Fibroblast of lung (primary cell): Measurements from ENCODE around the gene STMP1.

Experiments
- EZH2 ChIP-seq: IDR thresholded peaks from 2 replicates; pipeline ENCODE4 v1.5.1; 2012; ENCODE audit warnings: low read length, control low read depth, mild to moderate bottlenecking; ENCODE audit errors: missing control alignments
- TF ChIP-seq, protein P1 (sequence below), 2 donors: IDR thresholded peaks in 1 of 2; conservative IDR thresholded peaks in 1 of 2; 1 replicate in 1 of 2; 2 replicates in 1 of 2; pipeline ENCODE4 v1.5.1; 2011 to 2012; ENCODE audit warnings: low read length in 2 of 2, control low read depth in 1 of 2, inconsistent platforms in 1 of 2, low read depth in 1 of 2, mild to moderate bottlenecking in 1 of 2

DNA sequence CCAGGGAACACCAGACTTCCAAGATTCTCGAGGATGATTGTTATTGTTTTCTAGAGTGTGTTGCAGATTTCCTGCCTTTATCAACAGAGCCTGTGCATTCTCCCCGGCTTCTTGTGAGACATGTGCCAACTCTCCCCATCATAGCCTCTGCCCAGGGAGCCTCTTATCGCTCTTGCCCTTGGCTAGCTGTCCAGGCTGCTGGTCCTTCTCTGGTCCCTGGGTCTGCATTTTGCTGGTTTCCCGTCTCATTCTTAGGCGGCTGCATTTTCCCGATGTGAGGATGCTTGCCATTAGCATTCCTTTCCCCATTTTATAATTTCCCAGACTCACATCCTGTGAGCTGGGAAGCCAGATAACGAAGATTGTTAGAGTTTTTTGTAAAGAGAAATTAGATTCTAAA is 50.5 kb downstream of the STMP1 start:
- TF ChIP-seq, protein P1, sequence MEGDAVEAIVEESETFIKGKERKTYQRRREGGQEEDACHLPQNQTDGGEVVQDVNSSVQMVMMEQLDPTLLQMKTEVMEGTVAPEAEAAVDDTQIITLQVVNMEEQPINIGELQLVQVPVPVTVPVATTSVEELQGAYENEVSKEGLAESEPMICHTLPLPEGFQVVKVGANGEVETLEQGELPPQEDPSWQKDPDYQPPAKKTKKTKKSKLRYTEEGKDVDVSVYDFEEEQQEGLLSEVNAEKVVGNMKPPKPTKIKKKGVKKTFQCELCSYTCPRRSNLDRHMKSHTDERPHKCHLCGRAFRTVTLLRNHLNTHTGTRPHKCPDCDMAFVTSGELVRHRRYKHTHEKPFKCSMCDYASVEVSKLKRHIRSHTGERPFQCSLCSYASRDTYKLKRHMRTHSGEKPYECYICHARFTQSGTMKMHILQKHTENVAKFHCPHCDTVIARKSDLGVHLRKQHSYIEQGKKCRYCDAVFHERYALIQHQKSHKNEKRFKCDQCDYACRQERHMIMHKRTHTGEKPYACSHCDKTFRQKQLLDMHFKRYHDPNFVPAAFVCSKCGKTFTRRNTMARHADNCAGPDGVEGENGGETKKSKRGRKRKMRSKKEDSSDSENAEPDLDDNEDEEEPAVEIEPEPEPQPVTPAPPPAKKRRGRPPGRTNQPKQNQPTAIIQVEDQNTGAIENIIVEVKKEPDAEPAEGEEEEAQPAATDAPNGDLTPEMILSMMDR (conservative IDR thresholded peaks at IDR 0.05 in 1 of 2, IDR thresholded peaks at IDR 0.05 in 1 of 2; ENCODE audit: low read depth in 1 of 2, low read length in 2 of 2), result no peak
- TF ChIP-seq EZH2, result no peak
